ENCODE results near the gene PHB1.
A peak's percentile ranks its signal among the peaks of the same experiment; 100 is the strongest.

Gene PHB1

GRCh38 chr17:49436174-49436573 lies 21.5 kb upstream of the PHB1 start:
- no peaks in the 10 kb centered on the region for H3K9me2 ChIP-seq (ENCODE audit: low read depth, low read length)
- H3K36me3 ChIP-seq (ENCODE audit: insufficient read depth, low read length), result no peaks in the 10 kb centered on the region
- H3K27me3 ChIP-seq (ENCODE audit: insufficient read depth, low read length), result 0 out of 2 replicates have a peak, but pooled peaks cover 6% of the 10 kb centered on the region
- H2AFZ ChIP-seq (ENCODE audit: low read length), result no peak overlapping the region
- no peak overlapping the region for H3K4me2 ChIP-seq (ENCODE audit: low read length)
- no peaks in the 10 kb centered on the region for H4K20me1 ChIP-seq (ENCODE audit: insufficient read depth, low read length)
- no peak for TF ChIP-seq CTCF (IDR thresholded peaks at IDR 0.05; ENCODE audit: low read length)
- no peak for TF ChIP-seq EZH2 (IDR thresholded peaks at IDR 0.05; ENCODE audit: borderline replicate concordance, low read length)
- H3K4me3 ChIP-seq (ENCODE audit: low read depth, low read length, poor library complexity, severe bottlenecking), result no peak overlapping the region
- H3K4me1 ChIP-seq (ENCODE audit: insufficient read depth, low read length, severe bottlenecking), result no peaks in the 10 kb centered on the region
- H3K9me3 ChIP-seq (ENCODE audit: low read length), result no peaks in the 10 kb centered on the region
- H3K9ac ChIP-seq (ENCODE audit: low read length), result no peak overlapping the region
- no peak overlapping the region for H3K27ac ChIP-seq (ENCODE audit: low read depth, low read length, poor library complexity, severe bottlenecking)
- no peaks in the 10 kb centered on the region for H3F3A ChIP-seq (ENCODE audit: insufficient read depth, low read length)
- H3K79me2 ChIP-seq (ENCODE audit: insufficient read depth, low read length), result no peaks in the 10 kb centered on the region

- Histone ChIP-seq H3K27ac (ENCODE audit: low read depth, low read length, poor library complexity, severe bottlenecking) (no peak overlapping the region), H4K20me1 (ENCODE audit: insufficient read depth, low read length) (no peaks in the 10 kb centered on the region), H3K27me3 (ENCODE audit: insufficient read depth, low read length) (0 out of 2 replicates have a peak, but pooled peaks cover 6% of the 10 kb centered on the region), H3K9me2 (ENCODE audit: low read depth, low read length) (no peaks in the 10 kb centered on the region), H3K36me3 (ENCODE audit: insufficient read depth, low read length) (no peaks in the 10 kb centered on the region), H3K79me2 (ENCODE audit: insufficient read depth, low read length) (no peaks in the 10 kb centered on the region), H3F3A (ENCODE audit: insufficient read depth, low read length) (no peaks in the 10 kb centered on the region), H3K4me3 (ENCODE audit: low read depth, low read length, poor library complexity, severe bottlenecking) (no peak overlapping the region), H3K4me2 (ENCODE audit: low read length) (no peak overlapping the region), H3K9me3 (ENCODE audit: low read length) (no peaks in the 10 kb centered on the region), H2AFZ (ENCODE audit: low read length) (no peak overlapping the region), H3K4me1 (ENCODE audit: insufficient read depth, low read length, severe bottlenecking) (no peaks in the 10 kb centered on the region), H3K9ac (ENCODE audit: low read length) (no peak overlapping the region)
- TF ChIP-seq EZH2 (IDR thresholded peaks at IDR 0.05; ENCODE audit: borderline replicate concordance, low read length) (no peak), CTCF (IDR thresholded peaks at IDR 0.05; ENCODE audit: low read length) (no peak)
These were observed 21.0 kb upstream of the PHB1 start for GRCh38 chr17:49435671-49436029.

GRCh38 chr17:49434821-49435670 lies 20.4 kb upstream of the PHB1 start:
- TF ChIP-seq EZH2 (IDR thresholded peaks at IDR 0.05; ENCODE audit: borderline replicate concordance, low read length), result no peak
- peak; percentile 69 for TF ChIP-seq CTCF (IDR thresholded peaks at IDR 0.05; ENCODE audit: low read length)
- Histone ChIP-seq H3K4me3 (ENCODE audit: low read depth, low read length, poor library complexity, severe bottlenecking) (no peak overlapping the region), H3K36me3 (ENCODE audit: insufficient read depth, low read length) (no peaks in the 10 kb centered on the region), H2AFZ (ENCODE audit: low read length) (no peak overlapping the region), H3F3A (ENCODE audit: insufficient read depth, low read length) (no peaks in the 10 kb centered on the region), H3K9me2 (ENCODE audit: low read depth, low read length) (no peaks in the 10 kb centered on the region), H3K9ac (ENCODE audit: low read length) (no peak overlapping the region), H3K27me3 (ENCODE audit: insufficient read depth, low read length) (0 out of 2 replicates have a peak, but pooled peaks cover 6% of the 10 kb centered on the region), H3K4me1 (ENCODE audit: insufficient read depth, low read length, severe bottlenecking) (no peaks in the 10 kb centered on the region), H3K9me3 (ENCODE audit: low read length) (no peaks in the 10 kb centered on the region), H3K79me2 (ENCODE audit: insufficient read depth, low read length) (no peaks in the 10 kb centered on the region), H4K20me1 (ENCODE audit: insufficient read depth, low read length) (no peaks in the 10 kb centered on the region), H3K4me2 (ENCODE audit: low read length) (no peak overlapping the region), H3K27ac (ENCODE audit: low read depth, low read length, poor library complexity, severe bottlenecking) (no peak overlapping the region)
